HL-60/S4 (cell line): Measurements from ENCODE around the gene ZBTB7C.

Experiments used
- in situ Hi-C: fragments of 300-500 bp; cut with MboI; formaldehyde crosslinking; loops from 2 replicates; pipeline ENCODE4 v1.14.3; 2022; ENCODE audit warnings: low sequenced_read_pairs

The ZBTB7C gene

GRCh38 chr18:48408727-48409590 lies at the start of gene ZBTB7C:
Gene ZBTB7C (minus strand): TSS chr18:48409383.
- in situ Hi-C loops: no loop called here

- in situ Hi-C loops: no loop called here
These were observed 47.7 kb upstream of the ZBTB7C start for GRCh38 chr18:48456838-48457237.

- in situ Hi-C loops: no loop called here
These were observed 46.6 kb upstream of the ZBTB7C start for GRCh38 chr18:48455555-48456478.

- in situ Hi-C loops: no loop called here
These were observed 45.1 kb upstream of the ZBTB7C start for GRCh38 chr18:48454261-48454757.

GRCh38 chr18:48453330-48454066 lies 44.3 kb upstream of the ZBTB7C start:
- in situ Hi-C loops: no loop called here

- in situ Hi-C loops: no loop called here
These were observed 43.7 kb upstream of the ZBTB7C start for GRCh38 chr18:48452861-48453323.

GRCh38 chr18:48450685-48451084 lies 41.5 kb upstream of the ZBTB7C start:
- in situ Hi-C loops: no loop called here

GRCh38 chr18:48446582-48447225 lies 37.5 kb upstream of the ZBTB7C start:
- in situ Hi-C loops: loop anchor here (10.0 to 25.0 kb wide), 3 partner anchors 212 to 684 kb away; no protein-coding TSS in a partner anchor

GRCh38 chr18:48445540-48445939 lies 36.4 kb upstream of the ZBTB7C start:
- in situ Hi-C loops: loop anchor here (10.0 to 25.0 kb wide), 3 partner anchors 211 to 683 kb away; no protein-coding TSS in a partner anchor

GRCh38 chr18:48442761-48443160 lies 33.6 kb upstream of the ZBTB7C start:
- in situ Hi-C loops: loop anchor here (10.0 to 25.0 kb wide), 3 partner anchors 208 to 680 kb away; no protein-coding TSS in a partner anchor

- in situ Hi-C loops: loop anchor here (10.0 to 25.0 kb wide), 3 partner anchors 207 to 679 kb away; no protein-coding TSS in a partner anchor
These were observed 32.3 kb upstream of the ZBTB7C start for GRCh38 chr18:48441405-48441881.

- in situ Hi-C loops: loop anchor here (10.0 to 25.0 kb wide), 3 partner anchors 206 to 679 kb away; no protein-coding TSS in a partner anchor
These were observed 31.7 kb upstream of the ZBTB7C start for GRCh38 chr18:48440924-48441323.

GRCh38 chr18:48436907-48437306 lies 27.7 kb upstream of the ZBTB7C start:
- in situ Hi-C loops: loop anchor here (25.0 kb wide), 2 partner anchors 400 to 675 kb away; no protein-coding TSS in a partner anchor

GRCh38 chr18:48434382-48434781 lies 25.2 kb upstream of the ZBTB7C start:
- in situ Hi-C loops: loop anchor here (25.0 kb wide), 2 partner anchors 397 to 672 kb away; no protein-coding TSS in a partner anchor

- in situ Hi-C loops: loop anchor here (25.0 kb wide), 2 partner anchors 396 to 671 kb away; no protein-coding TSS in a partner anchor
These were observed 24.4 kb upstream of the ZBTB7C start for GRCh38 chr18:48433541-48433940.

- in situ Hi-C loops: loop anchor here (25.0 kb wide), 2 partner anchors 393 to 668 kb away; no protein-coding TSS in a partner anchor
These were observed 21.0 kb upstream of the ZBTB7C start for GRCh38 chr18:48430150-48430549.

- in situ Hi-C loops: loop anchor here (25.0 kb wide), 2 partner anchors 391 to 666 kb away; no protein-coding TSS in a partner anchor
These were observed 19.4 kb upstream of the ZBTB7C start for GRCh38 chr18:48428475-48429177.

GRCh38 chr18:48422947-48423378 lies 13.8 kb upstream of the ZBTB7C start:
- in situ Hi-C loops: no loop called here
